SIG-M5 treated with dmso at 0.1 percent for 504 hours (cell line): ENCODE results near the gene EPYC.
"Not testable (repeated sequence)": the region's sequence is repeated elsewhere in the genome, so short reads cannot be mapped to it uniquely, and the experiment has no call there.

Source experiments
- DNase-seq: peaks from one replicate; lab custom pipeline; 2025; ENCODE audit not compliant: unreplicated experiment; lab: John Stamatoyannopoulos, UW

Gene EPYC

GRCh38 chr12:90991952-90992465, 12.8 kb downstream of the EPYC start:
- DNase-seq, result no peak

- no peak for DNase-seq
Measured at GRCh38 chr12:90990611-90991010, 14.2 kb downstream of the EPYC start.

GRCh38 chr12:90989686-90990111, 15.1 kb downstream of the EPYC start:
- no peak for DNase-seq

GRCh38 chr12:90987520-90987919, 17.3 kb downstream of the EPYC start:
- no peak for DNase-seq

GRCh38 chr12:90987101-90987500, 17.7 kb downstream of the EPYC start:
- no peak for DNase-seq

- DNase-seq, result not testable (repeated sequence)
Measured at GRCh38 chr12:90985331-90985730, 19.4 kb downstream of the EPYC start.

- DNase-seq, result no peak
Measured at GRCh38 chr12:90984114-90984513, 20.7 kb downstream of the EPYC start.

- no peak for DNase-seq
Measured at GRCh38 chr12:90982170-90982569, 22.6 kb downstream of the EPYC start.

GRCh38 chr12:90979951-90980350, 24.8 kb downstream of the EPYC start:
- no peak for DNase-seq

GRCh38 chr12:90979019-90979418, 25.8 kb downstream of the EPYC start:
- DNase-seq, result no peak

GRCh38 chr12:90978117-90978770, 26.5 kb downstream of the EPYC start:
- DNase-seq, result peak; percentile 47

- DNase-seq, result no peak
Measured at GRCh38 chr12:90977224-90977623, 27.5 kb downstream of the EPYC start.

GRCh38 chr12:90974286-90974685, 30.5 kb downstream of the EPYC start:
- DNase-seq, result no peak

GRCh38 chr12:90972226-90972625, 32.5 kb downstream of the EPYC start:
- DNase-seq, result no peak

- no peak for DNase-seq
Measured at GRCh38 chr12:90970911-90971310, 33.9 kb downstream of the EPYC start.

GRCh38 chr12:90970471-90970870, 34.3 kb downstream of the EPYC start:
- no peak for DNase-seq

GRCh38 chr12:90969851-90970250, 34.9 kb downstream of the EPYC start:
- no peak for DNase-seq

GRCh38 chr12:90969346-90969745, 35.4 kb downstream of the EPYC start:
- no peak for DNase-seq

- DNase-seq, result peak; percentile 10
Measured at GRCh38 chr12:90965204-90965603, 39.6 kb downstream of the EPYC start.

GRCh38 chr12:90964616-90965015, 40.2 kb downstream of the EPYC start:
- DNase-seq, result no peak

- no peak for DNase-seq
Measured at GRCh38 chr12:90963946-90964345, 40.8 kb downstream of the EPYC start.

GRCh38 chr12:90961154-90961553, 43.6 kb downstream of the EPYC start:
- DNase-seq, result no peak

- peak; percentile 54 for DNase-seq
Measured at GRCh38 chr12:90959538-90960139, 45.1 kb downstream of the EPYC start.
